PC-9 (cell line): ENCODE data around the gene ARFRP1. TPM values are rescaled to one million over a fixed set of nuclear protein-coding genes. Genes with fewer than 3 reads are reported as not detected.

Experiments
- BruUV-seq: library from RNA; stranded (reverse); fragments of 400-500 nt; replicated peaks from 2 replicates; lab custom pipeline; 2021; lab: Mats Ljungman, UMichigan
- CTCF ChIA-PET: fragments of 300-600 bp; sonication (Branson Sonifier 250); formaldehyde crosslinking; loops from one replicate; lab custom pipeline; 2022; ENCODE audit warnings: antibody characterized with exemption; lab: Charles Lee
- POLR2A ChIA-PET: fragments of 300-600 bp; sonication (Branson Sonifier 250); formaldehyde crosslinking; loops from one replicate; lab custom pipeline; 2022; ENCODE audit warnings: antibody characterized with exemption; ENCODE audit not compliant: unreplicated experiment; lab: Charles Lee
- DNase-seq, 2 experiments: peaks; one replicate each; pipeline versions ENCODE4 v3.0.0 to v3.0.0-alpha.2; 2015 to 2022; ENCODE audit warnings: mixed read lengths in 1 of 2
- H2AFZ ChIP-seq: fragments of 200-600 bp; sonication (generic); 2 replicates; pipeline ENCODE4 v1.8.1; 2017; ENCODE audit warnings: antibody characterized with exemption
- H3F3A ChIP-seq: fragments of 200-600 bp; sonication (generic); 2 replicates; pipeline ENCODE4 v1.8.1; 2017; ENCODE audit warnings: antibody characterized with exemption, mild to moderate bottlenecking, low read depth; ENCODE audit not compliant: insufficient read depth
- H3K27ac ChIP-seq: fragments of 200-600 bp; sonication (generic); 2 replicates; pipeline ENCODE4 v1.6.1; 2016; ENCODE audit warnings: mixed run types
- H3K27me3 ChIP-seq: fragments of 200-600 bp; sonication (generic); 2 replicates; pipeline ENCODE4 v1.6.1; 2016; ENCODE audit warnings: low read depth, mixed run types; ENCODE audit not compliant: insufficient read depth
- H3K36me3 ChIP-seq: fragments of 200-600 bp; sonication (generic); 2 replicates; pipeline ENCODE4 v1.6.1; 2016; ENCODE audit warnings: low read depth, mixed run types
- H3K4me1 ChIP-seq: fragments of 200-600 bp; sonication (generic); replicated peaks from 2 replicates; pipeline ENCODE4 v1.6.1; 2016; ENCODE audit warnings: mixed run types; ENCODE audit not compliant: insufficient read depth
- H3K4me2 ChIP-seq: fragments of 200-600 bp; sonication (generic); 2 replicates; pipeline ENCODE4 v1.6.1; 2017; ENCODE audit warnings: mixed run types
- H3K4me3 ChIP-seq: fragments of 200-600 bp; sonication (generic); 2 replicates; pipeline ENCODE4 v1.6.1; 2016; ENCODE audit warnings: mixed run types
- H3K79me2 ChIP-seq: fragments of 200-600 bp; sonication (generic); 2 replicates; pipeline ENCODE4 v1.6.1; 2017; ENCODE audit warnings: low read depth, mixed run types
- H3K9me2 ChIP-seq: fragments of 200-600 bp; sonication (generic); 2 replicates; pipeline ENCODE4 v1.8.1; 2017; ENCODE audit warnings: mild to moderate bottlenecking; ENCODE audit not compliant: insufficient read depth
- H3K9me3 ChIP-seq: fragments of 200-600 bp; sonication (generic); 2 replicates; pipeline ENCODE4 v1.8.1; 2016; ENCODE audit warnings: low read depth; ENCODE audit not compliant: insufficient read depth
- H4K20me1 ChIP-seq: fragments of 200-600 bp; sonication (generic); 2 replicates; pipeline ENCODE4 v1.8.1; 2017; ENCODE audit not compliant: insufficient read depth
- EZH2 ChIP-seq: fragments of 200-600 bp; sonication (generic); IDR thresholded peaks from 2 replicates; pipeline ENCODE4 v1.8.0; 2017; ENCODE audit warnings: antibody characterized with exemption, low read depth
- intact Hi-C: fragments of 100-400 bp; cut with micrococcal nuclease; formaldehyde crosslinking; loops from one replicate; pipeline ENCODE4 v1.10.0; 2022; ENCODE audit not compliant: unreplicated experiment
- total RNA-seq: library from RNA; stranded (reverse); gene quantifications from 2 replicates; pipeline ENCODE4 v1.2.3, GENCODE V29; 2021
- TF ChIP-seq, protein P1 (sequence below): fragments of 200-600 bp; sonication (generic); conservative IDR thresholded peaks from 2 replicates; pipeline ENCODE4 v1.6.1; 2017; ENCODE audit warnings: mixed run types, antibody characterized with exemption, mild to moderate bottlenecking, moderate library complexity

The ARFRP1 gene
- total RNA-seq, 1 experiment from 2014 or later, result 59.1 TPM

DNA sequence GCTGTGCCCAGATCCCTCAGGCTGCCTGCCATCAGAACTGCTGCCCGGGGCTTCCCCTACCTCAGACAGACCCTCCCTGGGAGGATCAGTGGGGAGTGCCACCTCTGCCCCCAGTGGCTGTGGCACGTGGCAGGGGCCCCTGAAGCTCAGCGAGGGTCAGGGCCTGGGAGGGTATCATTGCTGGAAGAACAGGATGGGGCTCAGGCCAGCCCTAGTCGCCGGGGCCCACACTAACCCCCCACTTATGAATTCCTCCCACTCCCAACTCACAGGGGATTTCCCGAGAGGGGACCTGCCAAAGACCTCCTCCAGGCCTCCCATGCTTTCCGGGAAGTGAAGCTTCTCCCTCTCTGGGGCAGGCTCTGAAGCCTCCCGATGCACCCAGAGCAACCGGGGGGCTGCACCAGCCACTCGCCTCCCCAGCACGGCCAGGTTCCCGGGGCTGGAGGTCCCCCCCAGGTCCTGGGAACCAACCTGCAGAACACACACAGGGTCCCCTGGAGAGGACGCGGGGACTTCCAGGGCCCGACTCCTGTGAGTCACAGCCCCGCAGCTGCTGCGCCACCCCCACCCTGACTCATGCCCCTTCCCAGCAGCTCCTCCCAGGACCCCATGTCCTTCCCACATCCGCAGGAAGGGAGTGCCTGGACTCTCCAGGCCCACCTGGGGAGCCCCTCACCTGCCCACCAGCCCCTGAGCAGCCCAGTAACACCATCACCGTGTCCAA is 8.9 kb downstream of the ARFRP1 start:
- Histone ChIP-seq H4K20me1 (0 out of 2 replicates have a peak, but pooled peaks cover 3% of the 10 kb centered on the region), H3K4me2 (peak overlapping the region; percentile 71), H2AFZ (no peak overlapping the region), H3F3A (peaks cover 57% of the 10 kb centered on the region; the same call in 1 of the 2 replicates), H3K4me3 (peak overlapping the region; percentile 27; the same call in 1 of the 2 replicates), H3K9me2 (no peaks in the 10 kb centered on the region), H3K9me3 (no peaks in the 10 kb centered on the region), H3K4me1 (peaks cover 20% of the 10 kb centered on the region), H3K27ac (peak overlapping the region; percentile 65), H3K79me2 (0 out of 2 replicates have a peak, but pooled peaks cover 5% of the 10 kb centered on the region), H3K27me3 (no peaks in the 10 kb centered on the region), H3K36me3 (no peaks in the 10 kb centered on the region)
- no peak for TF ChIP-seq EZH2
- TF ChIP-seq, protein P1, sequence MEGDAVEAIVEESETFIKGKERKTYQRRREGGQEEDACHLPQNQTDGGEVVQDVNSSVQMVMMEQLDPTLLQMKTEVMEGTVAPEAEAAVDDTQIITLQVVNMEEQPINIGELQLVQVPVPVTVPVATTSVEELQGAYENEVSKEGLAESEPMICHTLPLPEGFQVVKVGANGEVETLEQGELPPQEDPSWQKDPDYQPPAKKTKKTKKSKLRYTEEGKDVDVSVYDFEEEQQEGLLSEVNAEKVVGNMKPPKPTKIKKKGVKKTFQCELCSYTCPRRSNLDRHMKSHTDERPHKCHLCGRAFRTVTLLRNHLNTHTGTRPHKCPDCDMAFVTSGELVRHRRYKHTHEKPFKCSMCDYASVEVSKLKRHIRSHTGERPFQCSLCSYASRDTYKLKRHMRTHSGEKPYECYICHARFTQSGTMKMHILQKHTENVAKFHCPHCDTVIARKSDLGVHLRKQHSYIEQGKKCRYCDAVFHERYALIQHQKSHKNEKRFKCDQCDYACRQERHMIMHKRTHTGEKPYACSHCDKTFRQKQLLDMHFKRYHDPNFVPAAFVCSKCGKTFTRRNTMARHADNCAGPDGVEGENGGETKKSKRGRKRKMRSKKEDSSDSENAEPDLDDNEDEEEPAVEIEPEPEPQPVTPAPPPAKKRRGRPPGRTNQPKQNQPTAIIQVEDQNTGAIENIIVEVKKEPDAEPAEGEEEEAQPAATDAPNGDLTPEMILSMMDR, result no peak
- BruUV-seq, result no TSS peak
- POLR2A ChIA-PET, result interaction anchor here (0.5 to 1.0 kb wide), 5 partner anchors 9 to 57 kb away, joined by 3 to 11 read pairs (median 4); partner anchors contain the start of genes ARFRP1, RTEL1 and ZGPAT
- CTCF ChIA-PET, result interaction anchor here (0.5 to 1.3 kb wide), 3 partner anchors 19 to 204 kb away, joined by 3 to 12 read pairs (median 11); no protein-coding TSS in a partner anchor
- intact Hi-C loops, result loop anchor here (1.0 kb wide), 1 partner anchor 17 kb away; no protein-coding TSS in a partner anchor
- DNase-seq, result peak; percentile 79 to 90

DNA sequence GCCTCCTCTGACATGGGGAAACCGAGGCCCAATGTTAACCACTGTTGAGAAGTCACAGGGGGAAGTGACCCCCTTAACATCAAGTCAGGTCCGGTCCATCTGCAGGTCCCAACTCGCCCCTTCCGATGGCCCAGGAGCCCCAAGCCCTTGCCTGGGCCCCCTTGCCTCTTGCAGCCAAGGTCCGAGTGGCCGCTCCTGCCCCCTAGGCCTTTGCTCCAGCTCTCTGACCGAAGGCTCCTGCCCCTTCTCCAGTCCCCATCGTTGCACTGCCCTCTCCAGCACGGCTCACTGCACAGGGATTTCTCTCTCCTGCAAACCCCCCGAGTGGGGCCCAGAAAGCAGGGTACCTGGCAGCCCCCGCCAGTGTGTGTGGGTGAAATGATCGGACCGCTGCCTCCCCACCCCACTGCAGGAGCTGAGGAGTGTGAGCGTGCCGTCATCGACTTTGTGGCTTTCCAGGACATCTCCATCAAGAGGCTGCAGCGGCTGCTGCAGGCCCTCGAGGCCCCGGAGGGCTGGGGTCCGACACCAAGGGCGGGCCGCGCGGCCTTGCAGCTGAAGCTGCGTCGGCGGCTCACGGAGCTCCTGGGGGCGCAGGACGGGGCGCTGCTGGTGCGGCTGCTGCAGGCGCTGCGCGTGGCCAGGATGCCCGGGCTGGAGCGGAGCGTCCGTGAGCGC is 9.8 kb downstream of the ARFRP1 start:
- peaks cover 53% of the 10 kb centered on the region; the same call in 1 of the 2 replicates for H3F3A ChIP-seq
- peaks cover 20% of the 10 kb centered on the region for H3K4me1 ChIP-seq
- no peak overlapping the region for H3K4me2 ChIP-seq
- H3K9me2 ChIP-seq, result no peaks in the 10 kb centered on the region
- H3K27me3 ChIP-seq, result no peaks in the 10 kb centered on the region
- 0 out of 2 replicates have a peak, but pooled peaks cover 5% of the 10 kb centered on the region for H3K79me2 ChIP-seq
- ChIA-PET POLR2A (interaction anchor here (0.6 to 1.0 kb wide), 3 partner anchors 11 to 56 kb away, joined by 3 to 7 read pairs (median 3); no protein-coding TSS in a partner anchor), CTCF (interaction anchor here (0.7 to 1.3 kb wide), 2 partner anchors 20 to 160 kb away, joined by 3 to 11 read pairs; no protein-coding TSS in a partner anchor)
- DNase-seq, result no peak
- intact Hi-C loops, result no loop called here
- TF ChIP-seq, protein P1, result no peak
- no peak for TF ChIP-seq EZH2
- BruUV-seq, result no TSS peak
- no peak overlapping the region for H2AFZ ChIP-seq
- 0 out of 2 replicates have a peak, but pooled peaks cover 3% of the 10 kb centered on the region for H4K20me1 ChIP-seq
- peak overlapping the region; percentile 65; the same call in 1 of the 2 replicates for H3K27ac ChIP-seq
- H3K9me3 ChIP-seq, result no peaks in the 10 kb centered on the region
- H3K36me3 ChIP-seq, result no peaks in the 10 kb centered on the region
- H3K4me3 ChIP-seq, result no peak overlapping the region

DNA sequence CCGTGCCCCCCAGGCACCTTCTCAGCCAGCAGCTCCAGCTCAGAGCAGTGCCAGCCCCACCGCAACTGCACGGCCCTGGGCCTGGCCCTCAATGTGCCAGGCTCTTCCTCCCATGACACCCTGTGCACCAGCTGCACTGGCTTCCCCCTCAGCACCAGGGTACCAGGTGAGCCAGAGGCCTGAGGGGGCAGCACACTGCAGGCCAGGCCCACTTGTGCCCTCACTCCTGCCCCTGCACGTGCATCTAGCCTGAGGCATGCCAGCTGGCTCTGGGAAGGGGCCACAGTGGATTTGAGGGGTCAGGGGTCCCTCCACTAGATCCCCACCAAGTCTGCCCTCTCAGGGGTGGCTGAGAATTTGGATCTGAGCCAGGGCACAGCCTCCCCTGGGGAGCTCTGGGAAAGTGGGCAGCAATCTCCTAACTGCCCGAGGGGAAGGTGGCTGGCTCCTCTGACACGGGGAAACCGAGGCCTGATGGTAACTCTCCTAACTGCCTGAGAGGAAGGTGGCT is 10.4 kb downstream of the ARFRP1 start:
- CTCF ChIA-PET, result no interaction called here
- no peak overlapping the region for H2AFZ ChIP-seq
- intact Hi-C loops, result no loop called here
- H3K27ac ChIP-seq, result no peak overlapping the region
- H3K9me2 ChIP-seq, result no peaks in the 10 kb centered on the region
- no peaks in the 10 kb centered on the region for H3K36me3 ChIP-seq
- H3K79me2 ChIP-seq, result 0 out of 2 replicates have a peak, but pooled peaks cover 5% of the 10 kb centered on the region
- DNase-seq, result peak in 1 of 2 experiments; percentile 32
- BruUV-seq, result no TSS peak
- H3K4me1 ChIP-seq, result peaks cover 20% of the 10 kb centered on the region
- H3K9me3 ChIP-seq, result no peaks in the 10 kb centered on the region
- H4K20me1 ChIP-seq, result 0 out of 2 replicates have a peak, but pooled peaks cover 3% of the 10 kb centered on the region
- H3K4me2 ChIP-seq, result no peak overlapping the region
- H3K27me3 ChIP-seq, result no peaks in the 10 kb centered on the region
- no peak for TF ChIP-seq EZH2
- TF ChIP-seq, protein P1, result no peak
- POLR2A ChIA-PET, result interaction anchor here (0.6 to 0.7 kb wide), 2 partner anchors 14 to 42 kb away, joined by 3 read pairs; partner anchors contain the start of gene SLC2A4RG
- H3K4me3 ChIP-seq, result no peak overlapping the region
- H3F3A ChIP-seq, result peaks cover 54% of the 10 kb centered on the region
